Endothelial cell of umbilical vein (primary cell): ENCODE measurements around the gene TULP4.

ENCODE experiments used
- CTCF ChIP-seq, 2 donors: IDR thresholded peaks; 1 replicate in 1 of 2; 2 replicates in 1 of 2; pipeline ENCODE4 v1.5.1; 2011; ENCODE audit warnings: low read length in 2 of 2, mild to moderate bottlenecking in 2 of 2, moderate library complexity in 2 of 2, control low read depth in 1 of 2, inconsistent platforms in 1 of 2, low read depth in 1 of 2; ENCODE audit not compliant: insufficient read depth in 1 of 2; ENCODE audit errors: extremely low read depth in 1 of 2
- EZH2 ChIP-seq: IDR thresholded peaks from 2 replicates; pipeline ENCODE4 v1.6.1; 2012; ENCODE audit warnings: borderline replicate concordance, low read depth, mild to moderate bottlenecking, moderate library complexity, low read length, inconsistent platforms; ENCODE audit not compliant: severe bottlenecking
- MAX ChIP-seq: IDR thresholded peaks from 2 replicates; pipeline ENCODE4 v1.6.1; 2011; ENCODE audit not compliant: insufficient read depth, insufficient read length
- POLR2A ChIP-seq: IDR thresholded peaks from 2 replicates; pipeline ENCODE4 v1.6.1; 2012; ENCODE audit warnings: low read depth, mild to moderate bottlenecking, control low read depth, low read length
- POLR2AphosphoS5 ChIP-seq: IDR thresholded peaks from 2 replicates; pipeline ENCODE4 v1.6.1; 2012; ENCODE audit warnings: low read depth, mild to moderate bottlenecking, control low read depth, low read length, moderate library complexity; ENCODE audit not compliant: insufficient read depth

- TF ChIP-seq POLR2A (no peak), POLR2AphosphoS5 (no peak), EZH2 (no peak), CTCF (IDR thresholded peaks at IDR 0.05; ENCODE audit: extremely low read depth in 1 of 2, insufficient read depth in 1 of 2, low read depth in 1 of 2, low read length in 2 of 2) (no peak), MAX (no peak)
These were observed 8.0 kb upstream of the TULP4 start for GRCh38 chr6:158304254-158304653.
